ENCODE data around the gene RNF14.
"Not testable (repeated sequence)": the region's sequence is repeated elsewhere in the genome, so short reads cannot be mapped to it uniquely, and the experiment has no call there.

RNF14 gene

GRCh38 chr5:142013734-142014521 lies 45.0 kb downstream of the RNF14 start:
- peak overlapping the region; percentile 98 to 99 for H3K27ac Mint-ChIP-seq
- no peak for ATAC-seq

GRCh38 chr5:142014911-142015584 lies 46.1 kb downstream of the RNF14 start:
- Mint-ChIP-seq H3K9me3 (peaks cover under 1 to 1% of the 10 kb centered on the region in 2 donors), H3K27ac (peak overlapping the region; percentile 91 to 99), H3K4me3 (peak overlapping the region; percentile 52 to 76), H3K4me1 (peaks cover 84% of the 10 kb centered on the region), H3K27me3 (no peaks in the 10 kb centered on the region)
- ATAC-seq (peak; percentile 58), DNase-seq (peak in 1 of 2 donors; percentile 66)

More at GRCh38 chr5:142013734-142014521, 45.0 kb downstream of the RNF14 start:
- Mint-ChIP-seq H3K4me1 (peaks cover 87% of the 10 kb centered on the region), H3K27me3 (no peaks in the 10 kb centered on the region), H3K4me3 (peak overlapping the region; percentile 91 to 92), H3K9me3 (no peaks in the 10 kb centered on the region)
- DNase-seq, result no peak

- peaks cover 81% of the 10 kb centered on the region for H3K4me1 Mint-ChIP-seq
- peak overlapping the region; percentile 52 to 76 for H3K4me3 Mint-ChIP-seq
- peak; percentile 68 for ATAC-seq
- H3K27ac Mint-ChIP-seq, result peak overlapping the region; percentile 91 to 99
- peak; percentile 61 to 66 for DNase-seq
- H3K27me3 Mint-ChIP-seq, result no peaks in the 10 kb centered on the region
- peaks cover 6% of the 10 kb centered on the region in 2 donors for H3K9me3 Mint-ChIP-seq
Measured at GRCh38 chr5:142015781-142016533, 47.1 kb downstream of the RNF14 start.

GRCh38 chr5:142016556-142016955 lies 47.7 kb downstream of the RNF14 start:
- H3K4me3 Mint-ChIP-seq, result peak overlapping the region; percentile 65 to 76
- ATAC-seq (peak; percentile 72), DNase-seq (peak; percentile 63 to 70)
- H3K27ac Mint-ChIP-seq, result peak overlapping the region; percentile 91 to 99
- no peaks in the 10 kb centered on the region for H3K27me3 Mint-ChIP-seq
- H3K9me3 Mint-ChIP-seq, result peaks cover 6% of the 10 kb centered on the region in 2 donors
- H3K4me1 Mint-ChIP-seq, result peaks cover 78% of the 10 kb centered on the region

GRCh38 chr5:142017832-142018427 lies 49.0 kb downstream of the RNF14 start:
- H3K27ac Mint-ChIP-seq, result peak overlapping the region in 1 of 2 donors; percentile 75
- H3K27me3 Mint-ChIP-seq, result no peaks in the 10 kb centered on the region
- H3K9me3 Mint-ChIP-seq, result peaks cover 6% of the 10 kb centered on the region in 2 donors
- ATAC-seq (peak; percentile 33), DNase-seq (peak; percentile 65 to 66)
- peaks cover 73% of the 10 kb centered on the region for H3K4me1 Mint-ChIP-seq
- peak overlapping the region; percentile 17 to 50 for H3K4me3 Mint-ChIP-seq

GRCh38 chr5:142020122-142020659 lies 51.3 kb downstream of the RNF14 start:
- DNase-seq (no peak), ATAC-seq (no peak)
- peaks cover 59% of the 10 kb centered on the region for H3K4me1 Mint-ChIP-seq
- H3K4me3 Mint-ChIP-seq, result peak overlapping the region in 1 of 2 donors; percentile 9
- peaks cover 6% of the 10 kb centered on the region in 2 donors for H3K9me3 Mint-ChIP-seq
- no peak overlapping the region for H3K27ac Mint-ChIP-seq
- no peaks in the 10 kb centered on the region for H3K27me3 Mint-ChIP-seq

GRCh38 chr5:142023836-142024235 lies 54.9 kb downstream of the RNF14 start:
- ATAC-seq (no peak), DNase-seq (no peak)
- Mint-ChIP-seq H3K27me3 (no peaks in the 10 kb centered on the region), H3K4me3 (no peak overlapping the region), H3K9me3 (peaks cover 6% of the 10 kb centered on the region in 2 donors), H3K4me1 (peaks cover 31% of the 10 kb centered on the region), H3K27ac (no peak overlapping the region)

- Mint-ChIP-seq H3K4me3 (peak overlapping the region; percentile 88 to 92), H3K27ac (peak overlapping the region; percentile 98), H3K9me3 (peaks cover 6% of the 10 kb centered on the region in 2 donors), H3K4me1 (peaks cover 22% of the 10 kb centered on the region), H3K27me3 (no peaks in the 10 kb centered on the region)
- DNase-seq (peak; percentile 79 to 87), ATAC-seq (peak; percentile 100)
Measured at GRCh38 chr5:142024771-142025304, 55.9 kb downstream of the RNF14 start.

- Mint-ChIP-seq H3K4me3 (peak overlapping the region; percentile 88 to 92), H3K9me3 (peaks cover 0 to under 1% of the 10 kb centered on the region in 2 donors), H3K4me1 (peaks cover 17% of the 10 kb centered on the region), H3K27ac (peak overlapping the region in 1 of 2 donors; percentile 98), H3K27me3 (no peaks in the 10 kb centered on the region)
- DNase-seq (no peak), ATAC-seq (no peak)
Measured at GRCh38 chr5:142025637-142026036, 56.7 kb downstream of the RNF14 start.

GRCh38 chr5:142032150-142032549 lies 63.2 kb downstream of the RNF14 start:
- DNase-seq, result no peak
- Mint-ChIP-seq H3K27me3 (no peaks in the 10 kb centered on the region), H3K4me3 (no peak overlapping the region)

GRCh38 chr5:142032747-142033631 lies 64.1 kb downstream of the RNF14 start:
- Mint-ChIP-seq H3K4me3 (no peak overlapping the region), H3K4me1 (peaks cover 25% of the 10 kb centered on the region), H3K9me3 (no peaks in the 10 kb centered on the region), H3K27ac (peak overlapping the region in 1 of 2 donors; percentile 42), H3K27me3 (no peaks in the 10 kb centered on the region)
- ATAC-seq, result no peak
- DNase-seq, result no peak

More at GRCh38 chr5:142032150-142032549, 63.2 kb downstream of the RNF14 start:
- H3K9me3 Mint-ChIP-seq, result no peaks in the 10 kb centered on the region
- no peak overlapping the region for H3K27ac Mint-ChIP-seq
- H3K4me1 Mint-ChIP-seq, result peaks cover 25% of the 10 kb centered on the region
- no peak for ATAC-seq

- H3K27ac Mint-ChIP-seq, ATAC-seq, H3K9me3 Mint-ChIP-seq, H3K27me3 Mint-ChIP-seq, DNase-seq: not testable (repeated sequence)
- H3K4me1 Mint-ChIP-seq, result peaks cover 25% of the 10 kb centered on the region
- H3K4me3 Mint-ChIP-seq, result peak overlapping the region in 1 of 2 donors; percentile 27
Measured at GRCh38 chr5:142033632-142034567, 65.0 kb downstream of the RNF14 start.

GRCh38 chr5:142034994-142035393 lies 66.1 kb downstream of the RNF14 start:
- DNase-seq (no peak), ATAC-seq (no peak)
- Mint-ChIP-seq H3K4me1 (peaks cover 25% of the 10 kb centered on the region), H3K4me3 (peak overlapping the region in 1 of 2 donors; percentile 3), H3K27me3 (no peaks in the 10 kb centered on the region), H3K27ac (no peak overlapping the region), H3K9me3 (no peaks in the 10 kb centered on the region)

All from stimulated activated naive CD8-positive, alpha-beta T cell treated with anti-CD3 and anti-CD28 coated beads, Interleukin-15, amount 100 ng/mL, for 72 hours (primary cell).